Caco-2 (cell line): Measurements from ENCODE around the gene TULP1. TPM values are rescaled to one million over a fixed set of nuclear protein-coding genes. Genes with fewer than 3 reads are reported as not detected.

Experiments
- BruUV-seq: library from RNA; stranded (reverse); fragments of 400-500 nt; replicated peaks from 2 replicates; lab custom pipeline; 2021; lab: Mats Ljungman, UMichigan
- CTCF ChIA-PET: fragments of 300-600 bp; sonication (Branson Sonifier 250); formaldehyde crosslinking; loops from one replicate; lab custom pipeline; 2022; ENCODE audit warnings: antibody characterized with exemption; lab: Charles Lee
- POLR2A ChIA-PET: fragments of 300-600 bp; sonication (Branson Sonifier 250); formaldehyde crosslinking; loops from one replicate; lab custom pipeline; 2022; ENCODE audit warnings: antibody characterized with exemption; lab: Charles Lee
- DNase-seq, 2 experiments: peaks; one replicate each; pipeline versions ENCODE4 v3.0.0 to v3.0.0-alpha.2; 2020 to 2022
- H3K27me3 ChIP-seq: replicated peaks from 2 replicates; pipeline ENCODE4 v1.6.0; 2011; ENCODE audit warnings: low read length; ENCODE audit not compliant: control insufficient read depth, insufficient read depth
- H3K36me3 ChIP-seq: 2 replicates; pipeline ENCODE4 v1.5.1; 2011; ENCODE audit warnings: low read length; ENCODE audit not compliant: control insufficient read depth, insufficient read depth
- H3K4me1 ChIP-seq: fragments of 250-450 bp; sonication (Bioruptor Pico); 2 replicates; pipeline ENCODE4 v1.5.1; 2020; ENCODE audit warnings: mild to moderate bottlenecking
- H3K4me3 ChIP-seq: 2 replicates; pipeline ENCODE4 v1.5.1; 2011; ENCODE audit warnings: low read depth, mild to moderate bottlenecking, control low read depth, low read length
- H3K9me3 ChIP-seq: fragments of 250-450 bp; sonication (Bioruptor Pico); 2 replicates; pipeline ENCODE4 v1.5.1; 2020; ENCODE audit warnings: mild to moderate bottlenecking, moderate library complexity
- H3K27ac Mint-ChIP-seq: one replicate; pipeline ENCODE4 v1.8.0; 2022; ENCODE audit warnings: mixed read lengths; ENCODE audit not compliant: unreplicated experiment
- H3K27me3 Mint-ChIP-seq: one replicate; pipeline ENCODE4 v1.8.0; 2022; ENCODE audit warnings: mixed read lengths; ENCODE audit not compliant: insufficient read depth, unreplicated experiment
- H3K36me3 Mint-ChIP-seq: one replicate; pipeline ENCODE4 v1.8.0; 2022; ENCODE audit warnings: mild to moderate bottlenecking, mixed read lengths; ENCODE audit not compliant: insufficient read depth, unreplicated experiment
- H3K4me1 Mint-ChIP-seq: one replicate; pipeline ENCODE4 v1.8.0; 2022; ENCODE audit warnings: low read depth, mixed read lengths; ENCODE audit not compliant: unreplicated experiment
- H3K4me3 Mint-ChIP-seq: one replicate; pipeline ENCODE4 v1.8.0; 2022; ENCODE audit warnings: mild to moderate bottlenecking, moderate library complexity, mixed read lengths; ENCODE audit not compliant: unreplicated experiment
- H3K9me3 Mint-ChIP-seq: one replicate; pipeline ENCODE4 v1.8.0; 2022; ENCODE audit warnings: mixed read lengths; ENCODE audit not compliant: unreplicated experiment
- intact Hi-C: fragments of 100-400 bp; cut with micrococcal nuclease; formaldehyde crosslinking; loops from one replicate; pipeline ENCODE4 v1.10.0; 2022; ENCODE audit not compliant: unreplicated experiment
- total RNA-seq: library from RNA; stranded (reverse); gene quantifications from 2 replicates; pipeline ENCODE4 v1.2.3, GENCODE V29; 2022
- TF ChIP-seq, protein P1 (sequence below), 2 experiments: fragments of 200-600 bp in 1 of 2; IDR thresholded peaks; 1 replicate in 1 of 2; 2 replicates in 1 of 2; pipeline versions ENCODE4 v1.5.1 to v1.8.0; 2011 to 2022; ENCODE audit warnings: antibody characterized with exemption in 1 of 2, control low read depth in 1 of 2, inconsistent platforms in 1 of 2, low read depth in 1 of 2, low read length in 1 of 2, mild to moderate bottlenecking in 1 of 2, moderate library complexity in 1 of 2; ENCODE audit not compliant: insufficient read depth in 1 of 2, severe bottlenecking in 1 of 2, unreplicated experiment in 1 of 2

TULP1 gene
- total RNA-seq, 1 experiment from 2014 or later = not detected

DNA sequence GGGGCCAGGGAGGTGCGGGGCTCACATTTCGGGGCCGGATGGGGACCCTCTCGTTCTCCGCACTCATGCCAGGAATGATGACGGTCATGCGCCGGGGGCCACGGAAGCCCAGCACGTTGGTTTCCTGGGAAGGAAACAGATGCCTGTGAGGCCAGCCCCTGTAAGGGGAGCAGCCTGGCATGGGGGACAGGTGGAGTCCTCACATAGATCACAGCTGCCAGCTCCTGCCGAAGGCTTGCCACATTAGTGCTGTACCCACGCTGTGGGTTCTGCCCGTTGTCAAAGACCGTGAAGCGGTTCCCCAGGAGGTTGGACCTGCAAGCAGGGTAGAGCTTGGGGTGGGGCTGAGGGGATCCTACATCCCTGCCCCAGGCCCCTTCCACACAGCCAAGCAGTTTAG, 9.2 kb downstream of the TULP1 start:
- H3K27me3 Mint-ChIP-seq = no peaks in the 10 kb centered on the region
- no peak overlapping the region for H3K4me3 Mint-ChIP-seq
- ChIA-PET CTCF (no interaction called here), POLR2A (no interaction called here)
- H3K4me1 ChIP-seq = peaks cover 7% of the 10 kb centered on the region
- H3K4me3 ChIP-seq = no peak overlapping the region
- intact Hi-C loops = no loop called here
- no peaks in the 10 kb centered on the region for H3K9me3 ChIP-seq
- no peaks in the 10 kb centered on the region; the same call in 1 of the 2 replicates for H3K36me3 ChIP-seq
- no peaks in the 10 kb centered on the region for H3K27me3 ChIP-seq
- H3K27ac Mint-ChIP-seq = no peak overlapping the region
- BruUV-seq = no TSS peak
- no peaks in the 10 kb centered on the region for H3K36me3 Mint-ChIP-seq
- no peaks in the 10 kb centered on the region for H3K4me1 Mint-ChIP-seq
- no peaks in the 10 kb centered on the region for H3K9me3 Mint-ChIP-seq
- TF ChIP-seq, protein P1, sequence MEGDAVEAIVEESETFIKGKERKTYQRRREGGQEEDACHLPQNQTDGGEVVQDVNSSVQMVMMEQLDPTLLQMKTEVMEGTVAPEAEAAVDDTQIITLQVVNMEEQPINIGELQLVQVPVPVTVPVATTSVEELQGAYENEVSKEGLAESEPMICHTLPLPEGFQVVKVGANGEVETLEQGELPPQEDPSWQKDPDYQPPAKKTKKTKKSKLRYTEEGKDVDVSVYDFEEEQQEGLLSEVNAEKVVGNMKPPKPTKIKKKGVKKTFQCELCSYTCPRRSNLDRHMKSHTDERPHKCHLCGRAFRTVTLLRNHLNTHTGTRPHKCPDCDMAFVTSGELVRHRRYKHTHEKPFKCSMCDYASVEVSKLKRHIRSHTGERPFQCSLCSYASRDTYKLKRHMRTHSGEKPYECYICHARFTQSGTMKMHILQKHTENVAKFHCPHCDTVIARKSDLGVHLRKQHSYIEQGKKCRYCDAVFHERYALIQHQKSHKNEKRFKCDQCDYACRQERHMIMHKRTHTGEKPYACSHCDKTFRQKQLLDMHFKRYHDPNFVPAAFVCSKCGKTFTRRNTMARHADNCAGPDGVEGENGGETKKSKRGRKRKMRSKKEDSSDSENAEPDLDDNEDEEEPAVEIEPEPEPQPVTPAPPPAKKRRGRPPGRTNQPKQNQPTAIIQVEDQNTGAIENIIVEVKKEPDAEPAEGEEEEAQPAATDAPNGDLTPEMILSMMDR (IDR thresholded peaks at IDR 0.05; ENCODE audit: insufficient read depth in 1 of 2, low read depth in 1 of 2, low read length in 1 of 2, severe bottlenecking in 1 of 2, unreplicated experiment in 1 of 2) = no peak
- no peak for DNase-seq

DNA sequence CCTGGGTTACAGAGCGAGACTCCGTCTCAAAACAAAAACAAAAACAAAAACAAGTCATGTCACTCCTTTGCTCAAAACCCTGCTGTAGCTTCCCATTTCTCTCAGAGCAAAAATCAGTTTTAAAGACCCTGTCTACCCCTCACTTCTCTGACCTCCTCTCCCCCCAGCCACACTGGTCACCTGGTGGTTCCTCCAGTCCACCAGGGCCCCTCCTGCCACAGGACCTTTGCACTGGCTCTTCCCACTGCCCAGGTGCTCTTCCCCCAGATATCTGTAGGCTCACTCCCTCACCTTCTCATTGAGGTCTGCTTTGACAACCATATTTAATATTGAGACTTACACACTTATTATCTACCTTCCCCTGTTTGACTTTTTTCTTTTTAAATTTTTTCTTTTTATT, 10.9 kb downstream of the TULP1 start:
- intact Hi-C loops = no loop called here
- Mint-ChIP-seq H3K9me3 (no peaks in the 10 kb centered on the region), H3K4me3 (no peak overlapping the region), H3K27me3 (no peaks in the 10 kb centered on the region), H3K36me3 (peaks cover 7% of the 10 kb centered on the region), H3K4me1 (no peaks in the 10 kb centered on the region), H3K27ac (no peak overlapping the region)
- TF ChIP-seq, protein P1 (IDR thresholded peaks at IDR 0.05; ENCODE audit: insufficient read depth in 1 of 2, low read depth in 1 of 2, low read length in 1 of 2, severe bottlenecking in 1 of 2, unreplicated experiment in 1 of 2) = no peak
- CTCF ChIA-PET = no interaction called here
- no peak overlapping the region for H3K4me3 ChIP-seq
- peaks cover 10% of the 10 kb centered on the region for H3K4me1 ChIP-seq
- H3K27me3 ChIP-seq = no peaks in the 10 kb centered on the region
- POLR2A ChIA-PET = no interaction called here
- H3K36me3 ChIP-seq = no peaks in the 10 kb centered on the region; the same call in 1 of the 2 replicates
- BruUV-seq = no TSS peak
- no peak for DNase-seq
- H3K9me3 ChIP-seq = no peaks in the 10 kb centered on the region

DNA sequence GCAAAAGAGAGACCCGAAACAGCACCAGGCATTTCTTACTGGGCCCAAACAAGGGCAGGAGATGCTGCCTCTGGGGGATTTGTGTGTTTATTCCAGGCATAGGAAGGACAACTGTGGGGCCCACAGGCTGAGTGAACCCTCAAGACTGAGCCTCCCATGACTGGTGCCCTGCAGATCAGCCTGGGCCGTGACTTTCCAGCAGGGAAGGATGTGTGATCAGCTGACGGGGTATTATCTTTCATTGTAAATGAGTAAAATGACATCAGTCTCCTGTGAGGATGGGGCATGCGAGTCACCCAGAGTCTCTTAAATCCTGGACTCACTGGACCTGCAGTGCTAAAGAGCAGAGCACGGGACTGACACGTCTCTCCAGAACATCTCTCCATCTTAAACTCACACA, 11.9 kb downstream of the TULP1 start:
- no peaks in the 10 kb centered on the region for H3K27me3 ChIP-seq
- H3K4me1 ChIP-seq = peaks cover 11% of the 10 kb centered on the region
- intact Hi-C loops = no loop called here
- H3K9me3 ChIP-seq = no peaks in the 10 kb centered on the region
- Mint-ChIP-seq H3K36me3 (peaks cover 7% of the 10 kb centered on the region), H3K27ac (peak overlapping the region; percentile 8), H3K4me3 (no peak overlapping the region), H3K4me1 (no peaks in the 10 kb centered on the region), H3K9me3 (no peaks in the 10 kb centered on the region), H3K27me3 (no peaks in the 10 kb centered on the region)
- H3K36me3 ChIP-seq = no peaks in the 10 kb centered on the region; the same call in 1 of the 2 replicates
- no peak for DNase-seq
- no TSS peak for BruUV-seq
- CTCF ChIA-PET = no interaction called here
- TF ChIP-seq, protein P1 (IDR thresholded peaks at IDR 0.05; ENCODE audit: insufficient read depth in 1 of 2, low read depth in 1 of 2, low read length in 1 of 2, severe bottlenecking in 1 of 2, unreplicated experiment in 1 of 2) = no peak
- POLR2A ChIA-PET = no interaction called here
- H3K4me3 ChIP-seq = no peak overlapping the region
